Measurements from ENCODE around the gene RAB26.

GRCh38 chr16:2199095-2199494 is 50.7 kb downstream of the RAB26 start:
- TF ChIP-seq RARB (CRISPR knock-in tag; IDR thresholded peaks at IDR 0.05) (no peak), GLIS3 (CRISPR knock-in tag; IDR thresholded peaks at IDR 0.05) (no peak), TOX (CRISPR knock-in tag; IDR thresholded peaks at IDR 0.05; ENCODE audit: borderline replicate concordance) (no peak), PPARA (CRISPR knock-in tag; IDR thresholded peaks at IDR 0.05; ENCODE audit: borderline replicate concordance) (no peak)

All from SK-N-SH treated with all-trans-retinoic acid at 6 μM for 48 hours (cell line).